ENCODE data around the gene SEMA3D. TPM values are rescaled to one million over a fixed set of nuclear protein-coding genes. Genes with fewer than 3 reads are reported as not detected.

Gene SEMA3D
- total RNA-seq, 1 donor from 2014 or later, result 1.4 TPM

- Mint-ChIP-seq H3K4me1 (ENCODE audit: low read depth) (peaks cover 34% of the 10 kb centered on the region), H3K36me3 (ENCODE audit: low read depth) (no peaks in the 10 kb centered on the region), H3K9me3 (ENCODE audit: low read depth) (no peaks in the 10 kb centered on the region), H3K27me3 (ENCODE audit: low read depth) (no peaks in the 10 kb centered on the region), H3K27ac (ENCODE audit: unreplicated experiment) (no peak overlapping the region), H3K4me3 (ENCODE audit: unreplicated experiment) (no peak overlapping the region)
- no peak for TF ChIP-seq CTCF (IDR thresholded peaks at IDR 0.05)
- DNase-seq (ENCODE audit: low spot score), result no peak
These were observed 83.5 kb downstream of the SEMA3D start for GRCh38 chr7:85103357-85103756.

GRCh38 chr7:85102813-85103350 lies 84.0 kb downstream of the SEMA3D start:
- no peak overlapping the region for H3K27ac Mint-ChIP-seq (ENCODE audit: unreplicated experiment)
- no peak for DNase-seq (ENCODE audit: low spot score)
- no peak for TF ChIP-seq CTCF (IDR thresholded peaks at IDR 0.05)

GRCh38 chr7:85101347-85101746 lies 85.5 kb downstream of the SEMA3D start:
- no peak for DNase-seq (ENCODE audit: low spot score)
- Mint-ChIP-seq H3K27me3 (ENCODE audit: low read depth) (no peaks in the 10 kb centered on the region), H3K27ac (ENCODE audit: unreplicated experiment) (no peak overlapping the region), H3K4me3 (ENCODE audit: unreplicated experiment) (no peak overlapping the region), H3K9me3 (ENCODE audit: low read depth) (no peaks in the 10 kb centered on the region), H3K4me1 (ENCODE audit: low read depth) (peaks cover 36% of the 10 kb centered on the region), H3K36me3 (ENCODE audit: low read depth) (no peaks in the 10 kb centered on the region)
- no peak for TF ChIP-seq CTCF (IDR thresholded peaks at IDR 0.05)

More at GRCh38 chr7:85102813-85103350, 84.0 kb downstream of the SEMA3D start:
- Mint-ChIP-seq H3K9me3 (ENCODE audit: low read depth) (no peaks in the 10 kb centered on the region), H3K36me3 (ENCODE audit: low read depth) (no peaks in the 10 kb centered on the region), H3K4me1 (ENCODE audit: low read depth) (peaks cover 34% of the 10 kb centered on the region), H3K4me3 (ENCODE audit: unreplicated experiment) (no peak overlapping the region), H3K27me3 (ENCODE audit: low read depth) (no peaks in the 10 kb centered on the region)

- Mint-ChIP-seq H3K4me1 (ENCODE audit: low read depth) (peaks cover 16% of the 10 kb centered on the region), H3K9me3 (ENCODE audit: low read depth) (no peaks in the 10 kb centered on the region), H3K4me3 (ENCODE audit: unreplicated experiment) (no peak overlapping the region), H3K27me3 (ENCODE audit: low read depth) (no peaks in the 10 kb centered on the region), H3K36me3 (ENCODE audit: low read depth) (no peaks in the 10 kb centered on the region), H3K27ac (ENCODE audit: unreplicated experiment) (no peak overlapping the region)
- no peak for DNase-seq (ENCODE audit: low spot score)
- no peak for TF ChIP-seq CTCF (IDR thresholded peaks at IDR 0.05)
These were observed 89.0 kb downstream of the SEMA3D start for GRCh38 chr7:85097844-85098243.

GRCh38 chr7:85095806-85096205 lies 91.0 kb downstream of the SEMA3D start:
- Mint-ChIP-seq H3K4me1 (ENCODE audit: low read depth) (peaks cover 8% of the 10 kb centered on the region), H3K4me3 (ENCODE audit: unreplicated experiment) (no peak overlapping the region), H3K27me3 (ENCODE audit: low read depth) (no peaks in the 10 kb centered on the region), H3K27ac (ENCODE audit: unreplicated experiment) (peak overlapping the region; percentile 60), H3K9me3 (ENCODE audit: low read depth) (no peaks in the 10 kb centered on the region), H3K36me3 (ENCODE audit: low read depth) (no peaks in the 10 kb centered on the region)
- no peak for TF ChIP-seq CTCF (IDR thresholded peaks at IDR 0.05)
- DNase-seq (ENCODE audit: low spot score), result no peak
